Ishikawa (cell line): ENCODE results near the gene MAP4K4.
A peak's percentile ranks its signal among the peaks of the same experiment; 100 is the strongest.

Experiments
- CEBPB ChIP-seq: IDR thresholded peaks from 2 replicates; pipeline ENCODE4 v1.6.1; 2012
- CREB1 ChIP-seq: IDR thresholded peaks from 2 replicates; pipeline ENCODE4 v1.6.1; 2012; ENCODE audit warnings: low read depth
- EGR1 ChIP-seq: IDR thresholded peaks from 2 replicates; pipeline ENCODE4 v1.6.1; 2012
- EP300 ChIP-seq: IDR thresholded peaks from 2 replicates; pipeline ENCODE4 v1.6.1; 2012; ENCODE audit warnings: borderline replicate concordance
- FOXM1 ChIP-seq: IDR thresholded peaks from 2 replicates; pipeline ENCODE4 v1.6.1; 2012; ENCODE audit warnings: low read depth, borderline replicate concordance
- NFIC ChIP-seq: IDR thresholded peaks from 2 replicates; pipeline ENCODE4 v1.6.1; 2012
- RAD21 ChIP-seq: IDR thresholded peaks from 2 replicates; pipeline ENCODE4 v1.6.1; 2012; ENCODE audit warnings: low read depth
- TAF1 ChIP-seq: IDR thresholded peaks from 2 replicates; pipeline ENCODE4 v1.6.1; 2012; ENCODE audit warnings: low read depth, mild to moderate bottlenecking
- TCF12 ChIP-seq: IDR thresholded peaks from 2 replicates; pipeline ENCODE4 v1.6.1; 2012; ENCODE audit warnings: low read depth
- TEAD4 ChIP-seq: IDR thresholded peaks from 2 replicates; pipeline ENCODE4 v1.6.1; 2012
- YY1 ChIP-seq: IDR thresholded peaks from 2 replicates; pipeline ENCODE4 v1.6.1; 2012; ENCODE audit warnings: low read depth
- ZBTB7A ChIP-seq: IDR thresholded peaks from 2 replicates; pipeline ENCODE4 v1.6.1; 2012; ENCODE audit warnings: low read depth
- TF ChIP-seq, protein P1 (sequence below): IDR thresholded peaks from 2 replicates; pipeline ENCODE4 v1.6.1; 2012
- TF ChIP-seq, protein P2 (sequence below): IDR thresholded peaks from 2 replicates; pipeline ENCODE4 v1.6.1; 2012
- TF ChIP-seq, protein P3 (sequence below): IDR thresholded peaks from 2 replicates; pipeline ENCODE4 v1.6.1; 2012; ENCODE audit warnings: low read depth, mild to moderate bottlenecking

MAP4K4 gene

DNA sequence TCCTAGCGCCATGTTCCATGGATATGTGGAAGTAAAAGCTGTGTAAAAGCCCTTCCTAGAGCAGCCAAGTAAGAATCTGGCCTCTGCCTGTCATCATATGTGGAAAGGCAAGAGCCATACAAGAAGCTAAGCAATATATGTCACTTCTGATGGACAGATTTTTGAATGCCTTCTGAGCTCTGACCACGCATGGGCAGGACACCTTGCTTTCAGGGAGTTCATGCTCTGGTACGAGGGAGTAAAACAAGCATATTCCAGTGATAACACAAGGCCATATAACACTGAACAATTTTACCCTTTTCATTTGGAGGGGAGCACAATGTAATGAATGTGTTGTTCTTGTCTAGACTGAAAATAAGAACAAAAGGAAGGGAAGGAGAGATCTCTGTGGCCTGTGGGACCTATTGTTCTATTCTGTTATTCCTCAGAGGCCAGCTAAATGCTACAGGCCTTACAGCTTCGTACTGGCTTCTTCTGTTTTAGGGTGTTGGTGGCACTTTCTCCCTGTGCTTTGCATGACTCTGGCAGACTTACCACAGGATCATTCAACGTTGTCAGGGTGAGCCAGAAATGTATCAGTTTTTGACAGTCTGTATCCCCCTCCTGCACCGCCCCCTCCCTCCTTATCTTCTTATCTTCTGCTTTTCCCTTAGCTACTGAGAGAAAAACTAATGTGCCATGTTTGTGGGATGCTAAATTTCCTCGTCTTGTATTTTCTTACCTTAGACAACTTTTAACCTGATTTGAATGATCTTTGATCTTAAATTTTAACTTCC lies 99.5 kb downstream of the MAP4K4 start:
- TF ChIP-seq EGR1 (no peak), TEAD4 (no peak), YY1 (no peak), RAD21 (no peak), FOXM1 (no peak), ZBTB7A (no peak), CREB1 (no peak), EP300 (no peak), NFIC (no peak), TAF1 (no peak), CEBPB (no peak)
- TF ChIP-seq, protein P1, sequence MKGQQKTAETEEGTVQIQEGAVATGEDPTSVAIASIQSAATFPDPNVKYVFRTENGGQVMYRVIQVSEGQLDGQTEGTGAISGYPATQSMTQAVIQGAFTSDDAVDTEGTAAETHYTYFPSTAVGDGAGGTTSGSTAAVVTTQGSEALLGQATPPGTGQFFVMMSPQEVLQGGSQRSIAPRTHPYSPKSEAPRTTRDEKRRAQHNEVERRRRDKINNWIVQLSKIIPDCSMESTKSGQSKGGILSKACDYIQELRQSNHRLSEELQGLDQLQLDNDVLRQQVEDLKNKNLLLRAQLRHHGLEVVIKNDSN: no peak
- TF ChIP-seq, protein P2, sequence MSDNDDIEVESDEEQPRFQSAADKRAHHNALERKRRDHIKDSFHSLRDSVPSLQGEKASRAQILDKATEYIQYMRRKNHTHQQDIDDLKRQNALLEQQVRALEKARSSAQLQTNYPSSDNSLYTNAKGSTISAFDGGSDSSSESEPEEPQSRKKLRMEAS: no peak
- TF ChIP-seq, protein P3, sequence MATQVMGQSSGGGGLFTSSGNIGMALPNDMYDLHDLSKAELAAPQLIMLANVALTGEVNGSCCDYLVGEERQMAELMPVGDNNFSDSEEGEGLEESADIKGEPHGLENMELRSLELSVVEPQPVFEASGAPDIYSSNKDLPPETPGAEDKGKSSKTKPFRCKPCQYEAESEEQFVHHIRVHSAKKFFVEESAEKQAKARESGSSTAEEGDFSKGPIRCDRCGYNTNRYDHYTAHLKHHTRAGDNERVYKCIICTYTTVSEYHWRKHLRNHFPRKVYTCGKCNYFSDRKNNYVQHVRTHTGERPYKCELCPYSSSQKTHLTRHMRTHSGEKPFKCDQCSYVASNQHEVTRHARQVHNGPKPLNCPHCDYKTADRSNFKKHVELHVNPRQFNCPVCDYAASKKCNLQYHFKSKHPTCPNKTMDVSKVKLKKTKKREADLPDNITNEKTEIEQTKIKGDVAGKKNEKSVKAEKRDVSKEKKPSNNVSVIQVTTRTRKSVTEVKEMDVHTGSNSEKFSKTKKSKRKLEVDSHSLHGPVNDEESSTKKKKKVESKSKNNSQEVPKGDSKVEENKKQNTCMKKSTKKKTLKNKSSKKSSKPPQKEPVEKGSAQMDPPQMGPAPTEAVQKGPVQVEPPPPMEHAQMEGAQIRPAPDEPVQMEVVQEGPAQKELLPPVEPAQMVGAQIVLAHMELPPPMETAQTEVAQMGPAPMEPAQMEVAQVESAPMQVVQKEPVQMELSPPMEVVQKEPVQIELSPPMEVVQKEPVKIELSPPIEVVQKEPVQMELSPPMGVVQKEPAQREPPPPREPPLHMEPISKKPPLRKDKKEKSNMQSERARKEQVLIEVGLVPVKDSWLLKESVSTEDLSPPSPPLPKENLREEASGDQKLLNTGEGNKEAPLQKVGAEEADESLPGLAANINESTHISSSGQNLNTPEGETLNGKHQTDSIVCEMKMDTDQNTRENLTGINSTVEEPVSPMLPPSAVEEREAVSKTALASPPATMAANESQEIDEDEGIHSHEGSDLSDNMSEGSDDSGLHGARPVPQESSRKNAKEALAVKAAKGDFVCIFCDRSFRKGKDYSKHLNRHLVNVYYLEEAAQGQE: no peak

DNA sequence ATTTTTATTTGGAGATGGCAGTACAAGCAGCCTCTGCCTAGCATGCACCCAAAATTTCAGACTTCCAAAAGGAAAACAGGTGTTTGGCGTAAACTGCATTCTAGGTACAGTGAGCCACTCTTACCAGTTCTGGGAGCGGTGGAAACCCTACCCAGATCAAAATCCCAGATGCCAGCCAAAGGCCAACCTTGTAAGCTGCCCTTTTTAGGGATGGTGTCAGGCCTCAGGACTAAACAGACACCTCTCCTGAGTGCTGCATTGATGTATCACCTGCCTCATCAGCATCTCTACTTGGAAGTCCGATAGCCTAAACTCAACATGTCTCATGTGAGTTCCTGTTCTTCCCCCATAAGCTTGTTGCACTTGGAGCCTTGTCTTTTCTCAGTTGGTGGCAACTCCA lies 104.0 kb downstream of the MAP4K4 start:
- no peak for TF ChIP-seq TCF12
- no peak for TF ChIP-seq RAD21
- TF ChIP-seq ZBTB7A: no peak
- TF ChIP-seq YY1: no peak
- TF ChIP-seq, protein P3: no peak
- no peak for TF ChIP-seq CEBPB
- TF ChIP-seq, protein P2: no peak
- TF ChIP-seq FOXM1: no peak
- no peak for TF ChIP-seq TAF1
- TF ChIP-seq, protein P1: no peak
- no peak for TF ChIP-seq CREB1
- no peak for TF ChIP-seq EGR1
- TF ChIP-seq EP300: no peak
- no peak for TF ChIP-seq NFIC

DNA sequence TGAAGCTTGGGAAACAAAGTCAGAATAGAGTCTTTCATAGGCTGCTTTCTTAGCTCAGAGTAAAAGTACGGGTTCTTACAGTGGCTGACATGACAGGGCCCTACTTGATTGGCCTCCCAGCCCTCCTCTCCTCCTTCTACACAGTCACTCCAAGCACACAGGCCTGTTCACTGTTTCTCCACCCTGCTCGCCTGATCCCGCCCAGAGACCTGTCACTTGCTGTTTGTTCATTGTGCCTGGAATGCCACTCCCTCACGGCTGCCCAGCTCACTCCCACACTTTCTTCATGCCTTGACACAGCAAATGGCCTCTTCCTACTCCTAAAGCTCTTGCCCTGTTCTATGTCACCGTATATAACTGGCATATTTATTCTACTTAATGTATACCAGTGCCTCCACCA lies 104.8 kb downstream of the MAP4K4 start:
- TF ChIP-seq CREB1 (no peak), TEAD4 (peak; percentile 49; the same call in 1 of the 2 replicates)
- TF ChIP-seq, protein P3: no peak

DNA sequence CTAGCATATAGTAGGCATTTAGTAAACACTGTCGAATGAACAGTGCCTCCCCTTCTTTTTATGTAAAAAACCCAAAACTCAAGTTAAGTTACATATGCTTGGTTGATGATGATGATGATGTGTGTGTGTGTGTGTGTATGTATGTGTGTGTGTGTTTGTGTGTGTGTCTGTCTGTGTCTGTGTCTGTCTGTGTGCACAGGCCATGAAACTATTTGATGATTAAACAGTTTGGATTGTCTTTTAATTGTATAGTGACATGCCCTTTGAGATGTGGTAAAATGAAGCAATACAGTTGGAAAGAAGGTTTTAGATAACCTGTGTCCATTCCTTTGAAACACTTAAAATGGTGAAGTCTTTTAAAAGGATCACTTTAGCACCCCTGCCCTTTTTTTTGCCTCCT lies 105.6 kb downstream of the MAP4K4 start:
- TF ChIP-seq CREB1 (no peak), ZBTB7A (no peak), CEBPB (peak; percentile 54; the same call in 1 of the 2 replicates)
